HCT116 (cell line): ENCODE data around the gene OR4F6.
"Not testable (repeated sequence)": the region's sequence is repeated elsewhere in the genome, so short reads cannot be mapped to it uniquely, and the experiment has no call there.

Experiments used
- EZH2 ChIP-seq: fragments of 200-600 bp; sonication (generic); IDR thresholded peaks from 2 replicates; pipeline ENCODE4 v1.6.1; 2017; ENCODE audit warnings: antibody characterized with exemption, mixed run types
- FOSL1 ChIP-seq: IDR thresholded peaks from 2 replicates; pipeline ENCODE4 v1.6.1; 2012; ENCODE audit warnings: low read depth
- JUND ChIP-seq: IDR thresholded peaks from 2 replicates; pipeline ENCODE4 v1.6.1; 2012
- POLR2A ChIP-seq: IDR thresholded peaks from 2 replicates; pipeline ENCODE4 v1.7.0; 2011; ENCODE audit warnings: borderline replicate concordance; ENCODE audit not compliant: insufficient read depth, insufficient read length; ENCODE audit errors: extremely low read depth
- POLR2AphosphoS5 ChIP-seq: IDR thresholded peaks from 2 replicates; pipeline ENCODE4 v1.6.1; 2011; ENCODE audit warnings: mild to moderate bottlenecking, low read depth, low read length, moderate library complexity
- SIN3A ChIP-seq: IDR thresholded peaks from 2 replicates; pipeline ENCODE4 v1.6.1; 2012; ENCODE audit warnings: low read depth
- SP1 ChIP-seq: IDR thresholded peaks from 2 replicates; pipeline ENCODE4 v1.6.1; 2012; ENCODE audit warnings: low read depth
- SRF ChIP-seq: IDR thresholded peaks from 2 replicates; pipeline ENCODE4 v1.6.1; 2012; ENCODE audit warnings: low read depth
- ZFX ChIP-seq: fragments of 450-650 bp; IDR thresholded peaks from 2 replicates; pipeline ENCODE4 v1.6.1; 2017
- TF ChIP-seq, protein P1 (sequence below), 3 experiments: fragments of 200-600 bp in 1 of 3; sonication (generic) in 1 of 3; IDR thresholded peaks in 2 of 3; conservative IDR thresholded peaks in 1 of 3; 2 replicates each; pipeline ENCODE4 v1.5.1; 2012 to 2017; ENCODE audit warnings: low read depth in 2 of 3, low read length in 2 of 3, antibody characterized with exemption in 1 of 3, borderline replicate concordance in 1 of 3, control low read depth in 1 of 3, mild to moderate bottlenecking in 1 of 3, mixed read lengths in 1 of 3, mixed run types in 1 of 3, moderate library complexity in 1 of 3; ENCODE audit not compliant: insufficient read depth in 1 of 3
- TF ChIP-seq, protein P2 (sequence below): IDR thresholded peaks from 2 replicates; pipeline ENCODE4 v1.6.1; 2012; ENCODE audit warnings: low read depth
- TF ChIP-seq, protein P3 (sequence below): IDR thresholded peaks from 2 replicates; pipeline ENCODE4 v1.6.1; 2011; ENCODE audit warnings: mild to moderate bottlenecking, low read length, moderate library complexity; ENCODE audit not compliant: insufficient replicate concordance; ENCODE audit errors: extremely low read depth

DNA sequence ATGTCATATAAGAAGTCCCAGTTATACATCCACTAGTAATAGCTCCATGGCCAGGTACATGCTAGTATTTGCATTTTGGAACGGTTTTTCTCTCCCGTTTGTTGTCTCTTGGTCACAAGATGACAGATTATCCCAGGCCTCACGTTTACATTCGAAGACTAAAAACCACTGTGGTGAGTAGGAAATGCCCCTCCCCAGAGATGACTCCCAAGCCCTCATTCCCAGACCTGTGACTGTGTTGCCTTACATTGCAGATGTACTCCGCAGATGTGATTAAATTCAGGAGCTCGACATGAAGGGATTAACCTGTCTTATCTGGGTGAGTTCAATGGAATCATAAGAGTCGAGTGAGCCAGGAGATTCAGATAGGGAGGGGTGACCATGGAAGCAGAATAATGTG is 9.3 kb upstream of the OR4F6 start:
- TF ChIP-seq POLR2A, FOSL1, POLR2AphosphoS5, ZFX, EZH2, SRF, JUND, SP1, SIN3A: not testable (repeated sequence)
- TF ChIP-seq, protein P1, sequence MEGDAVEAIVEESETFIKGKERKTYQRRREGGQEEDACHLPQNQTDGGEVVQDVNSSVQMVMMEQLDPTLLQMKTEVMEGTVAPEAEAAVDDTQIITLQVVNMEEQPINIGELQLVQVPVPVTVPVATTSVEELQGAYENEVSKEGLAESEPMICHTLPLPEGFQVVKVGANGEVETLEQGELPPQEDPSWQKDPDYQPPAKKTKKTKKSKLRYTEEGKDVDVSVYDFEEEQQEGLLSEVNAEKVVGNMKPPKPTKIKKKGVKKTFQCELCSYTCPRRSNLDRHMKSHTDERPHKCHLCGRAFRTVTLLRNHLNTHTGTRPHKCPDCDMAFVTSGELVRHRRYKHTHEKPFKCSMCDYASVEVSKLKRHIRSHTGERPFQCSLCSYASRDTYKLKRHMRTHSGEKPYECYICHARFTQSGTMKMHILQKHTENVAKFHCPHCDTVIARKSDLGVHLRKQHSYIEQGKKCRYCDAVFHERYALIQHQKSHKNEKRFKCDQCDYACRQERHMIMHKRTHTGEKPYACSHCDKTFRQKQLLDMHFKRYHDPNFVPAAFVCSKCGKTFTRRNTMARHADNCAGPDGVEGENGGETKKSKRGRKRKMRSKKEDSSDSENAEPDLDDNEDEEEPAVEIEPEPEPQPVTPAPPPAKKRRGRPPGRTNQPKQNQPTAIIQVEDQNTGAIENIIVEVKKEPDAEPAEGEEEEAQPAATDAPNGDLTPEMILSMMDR (IDR thresholded peaks at IDR 0.05 in 2 of 3, conservative IDR thresholded peaks at IDR 0.05 in 1 of 3; ENCODE audit: borderline replicate concordance in 1 of 3, insufficient read depth in 1 of 3, low read depth in 2 of 3, low read length in 2 of 3): not testable (repeated sequence)
- TF ChIP-seq, protein P2, sequence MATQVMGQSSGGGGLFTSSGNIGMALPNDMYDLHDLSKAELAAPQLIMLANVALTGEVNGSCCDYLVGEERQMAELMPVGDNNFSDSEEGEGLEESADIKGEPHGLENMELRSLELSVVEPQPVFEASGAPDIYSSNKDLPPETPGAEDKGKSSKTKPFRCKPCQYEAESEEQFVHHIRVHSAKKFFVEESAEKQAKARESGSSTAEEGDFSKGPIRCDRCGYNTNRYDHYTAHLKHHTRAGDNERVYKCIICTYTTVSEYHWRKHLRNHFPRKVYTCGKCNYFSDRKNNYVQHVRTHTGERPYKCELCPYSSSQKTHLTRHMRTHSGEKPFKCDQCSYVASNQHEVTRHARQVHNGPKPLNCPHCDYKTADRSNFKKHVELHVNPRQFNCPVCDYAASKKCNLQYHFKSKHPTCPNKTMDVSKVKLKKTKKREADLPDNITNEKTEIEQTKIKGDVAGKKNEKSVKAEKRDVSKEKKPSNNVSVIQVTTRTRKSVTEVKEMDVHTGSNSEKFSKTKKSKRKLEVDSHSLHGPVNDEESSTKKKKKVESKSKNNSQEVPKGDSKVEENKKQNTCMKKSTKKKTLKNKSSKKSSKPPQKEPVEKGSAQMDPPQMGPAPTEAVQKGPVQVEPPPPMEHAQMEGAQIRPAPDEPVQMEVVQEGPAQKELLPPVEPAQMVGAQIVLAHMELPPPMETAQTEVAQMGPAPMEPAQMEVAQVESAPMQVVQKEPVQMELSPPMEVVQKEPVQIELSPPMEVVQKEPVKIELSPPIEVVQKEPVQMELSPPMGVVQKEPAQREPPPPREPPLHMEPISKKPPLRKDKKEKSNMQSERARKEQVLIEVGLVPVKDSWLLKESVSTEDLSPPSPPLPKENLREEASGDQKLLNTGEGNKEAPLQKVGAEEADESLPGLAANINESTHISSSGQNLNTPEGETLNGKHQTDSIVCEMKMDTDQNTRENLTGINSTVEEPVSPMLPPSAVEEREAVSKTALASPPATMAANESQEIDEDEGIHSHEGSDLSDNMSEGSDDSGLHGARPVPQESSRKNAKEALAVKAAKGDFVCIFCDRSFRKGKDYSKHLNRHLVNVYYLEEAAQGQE: not testable (repeated sequence)
- TF ChIP-seq, protein P3, sequence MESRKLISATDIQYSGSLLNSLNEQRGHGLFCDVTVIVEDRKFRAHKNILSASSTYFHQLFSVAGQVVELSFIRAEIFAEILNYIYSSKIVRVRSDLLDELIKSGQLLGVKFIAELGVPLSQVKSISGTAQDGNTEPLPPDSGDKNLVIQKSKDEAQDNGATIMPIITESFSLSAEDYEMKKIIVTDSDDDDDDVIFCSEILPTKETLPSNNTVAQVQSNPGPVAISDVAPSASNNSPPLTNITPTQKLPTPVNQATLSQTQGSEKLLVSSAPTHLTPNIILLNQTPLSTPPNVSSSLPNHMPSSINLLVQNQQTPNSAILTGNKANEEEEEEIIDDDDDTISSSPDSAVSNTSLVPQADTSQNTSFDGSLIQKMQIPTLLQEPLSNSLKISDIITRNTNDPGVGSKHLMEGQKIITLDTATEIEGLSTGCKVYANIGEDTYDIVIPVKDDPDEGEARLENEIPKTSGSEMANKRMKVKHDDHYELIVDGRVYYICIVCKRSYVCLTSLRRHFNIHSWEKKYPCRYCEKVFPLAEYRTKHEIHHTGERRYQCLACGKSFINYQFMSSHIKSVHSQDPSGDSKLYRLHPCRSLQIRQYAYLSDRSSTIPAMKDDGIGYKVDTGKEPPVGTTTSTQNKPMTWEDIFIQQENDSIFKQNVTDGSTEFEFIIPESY: not testable (repeated sequence)
